GM18505 (cell line): ENCODE results near the gene ERVMER34-1.

Source experiments
- ATAC-seq: cut with Tn5 transposase; IDR thresholded peaks from one replicate; pipeline ENCODE4 v1.9.1; 2021; ENCODE audit not compliant: unreplicated experiment
- POLR2A ChIP-seq: IDR thresholded peaks from 4 replicates; pipeline ENCODE4 v1.6.1; 2011; ENCODE audit warnings: borderline replicate concordance; ENCODE audit not compliant: insufficient read depth, insufficient read length; ENCODE audit errors: extremely low read depth

Gene ERVMER34-1

GRCh38 chr4:52750819-52751486 is at the start of gene ERVMER34-1:
Gene ERVMER34-1, minus strand, starts transcription at chr4:52751425. Its CDS starts 5,905 bp downstream, at chr4:52745520.
- TF ChIP-seq POLR2A = no peak
- no peak for ATAC-seq

GRCh38 chr4:52799813-52800212 is 48.6 kb upstream of the ERVMER34-1 start:
- no peak for ATAC-seq
- TF ChIP-seq POLR2A = no peak

GRCh38 chr4:52795533-52795932 is 44.3 kb upstream of the ERVMER34-1 start:
- no peak for TF ChIP-seq POLR2A
- no peak for ATAC-seq

- TF ChIP-seq POLR2A = no peak
- ATAC-seq = no peak
Observed at GRCh38 chr4:52791936-52792335, 40.7 kb upstream of the ERVMER34-1 start.

GRCh38 chr4:52789774-52790173 is 38.5 kb upstream of the ERVMER34-1 start:
- ATAC-seq = no peak

GRCh38 chr4:52788806-52789205 is 37.6 kb upstream of the ERVMER34-1 start:
- TF ChIP-seq POLR2A = no peak
- ATAC-seq = no peak

More at GRCh38 chr4:52789774-52790173, 38.5 kb upstream of the ERVMER34-1 start:
- no peak for TF ChIP-seq POLR2A

GRCh38 chr4:52783069-52783468 is 31.8 kb upstream of the ERVMER34-1 start:
- ATAC-seq = no peak
- TF ChIP-seq POLR2A = no peak

- no peak for ATAC-seq
- TF ChIP-seq POLR2A = no peak
Observed at GRCh38 chr4:52780617-52781354, 29.6 kb upstream of the ERVMER34-1 start.

GRCh38 chr4:52780206-52780605 is 29.0 kb upstream of the ERVMER34-1 start:
- no peak for TF ChIP-seq POLR2A
- ATAC-seq = no peak

GRCh38 chr4:52760256-52760655 is 9.0 kb upstream of the ERVMER34-1 start:
- TF ChIP-seq POLR2A = no peak
- no peak for ATAC-seq

GRCh38 chr4:52755426-52755825 is 4.2 kb upstream of the ERVMER34-1 start:
- ATAC-seq = no peak

GRCh38 chr4:52752936-52753335 is 1.7 kb upstream of the ERVMER34-1 start:
- ATAC-seq = no peak
- TF ChIP-seq POLR2A = no peak

More at GRCh38 chr4:52755426-52755825, 4.2 kb upstream of the ERVMER34-1 start:
- no peak for TF ChIP-seq POLR2A

- TF ChIP-seq POLR2A = no peak
- ATAC-seq = no peak
Observed at GRCh38 chr4:52751487-52751911, 274 bp upstream of the ERVMER34-1 start.

- TF ChIP-seq POLR2A = no peak
- ATAC-seq = no peak
Observed at GRCh38 chr4:52750213-52750612, 1.0 kb downstream of the ERVMER34-1 start.
